Ishikawa (cell line): ENCODE data around the gene TGM2.

Source experiments
- CREB1 ChIP-seq: IDR thresholded peaks from 2 replicates; pipeline ENCODE4 v1.6.1; 2012; ENCODE audit warnings: low read depth
- EGR1 ChIP-seq: IDR thresholded peaks from 2 replicates; pipeline ENCODE4 v1.6.1; 2012
- EP300 ChIP-seq: IDR thresholded peaks from 2 replicates; pipeline ENCODE4 v1.6.1; 2012; ENCODE audit warnings: borderline replicate concordance
- FOXM1 ChIP-seq: IDR thresholded peaks from 2 replicates; pipeline ENCODE4 v1.6.1; 2012; ENCODE audit warnings: low read depth, borderline replicate concordance
- NFIC ChIP-seq: IDR thresholded peaks from 2 replicates; pipeline ENCODE4 v1.6.1; 2012
- RAD21 ChIP-seq: IDR thresholded peaks from 2 replicates; pipeline ENCODE4 v1.6.1; 2012; ENCODE audit warnings: low read depth
- TAF1 ChIP-seq: IDR thresholded peaks from 2 replicates; pipeline ENCODE4 v1.6.1; 2012; ENCODE audit warnings: low read depth, mild to moderate bottlenecking
- TEAD4 ChIP-seq: IDR thresholded peaks from 2 replicates; pipeline ENCODE4 v1.6.1; 2012
- YY1 ChIP-seq: IDR thresholded peaks from 2 replicates; pipeline ENCODE4 v1.6.1; 2012; ENCODE audit warnings: low read depth
- ZBTB7A ChIP-seq: IDR thresholded peaks from 2 replicates; pipeline ENCODE4 v1.6.1; 2012; ENCODE audit warnings: low read depth
- TF ChIP-seq, protein P1 (sequence below): IDR thresholded peaks from 2 replicates; pipeline ENCODE4 v1.6.1; 2012; ENCODE audit warnings: low read depth, mild to moderate bottlenecking
- TF ChIP-seq, protein P2 (sequence below): IDR thresholded peaks from 2 replicates; pipeline ENCODE4 v1.6.1; 2012
- TF ChIP-seq, protein P3 (sequence below): IDR thresholded peaks from 2 replicates; pipeline ENCODE4 v1.6.1; 2012

DNA sequence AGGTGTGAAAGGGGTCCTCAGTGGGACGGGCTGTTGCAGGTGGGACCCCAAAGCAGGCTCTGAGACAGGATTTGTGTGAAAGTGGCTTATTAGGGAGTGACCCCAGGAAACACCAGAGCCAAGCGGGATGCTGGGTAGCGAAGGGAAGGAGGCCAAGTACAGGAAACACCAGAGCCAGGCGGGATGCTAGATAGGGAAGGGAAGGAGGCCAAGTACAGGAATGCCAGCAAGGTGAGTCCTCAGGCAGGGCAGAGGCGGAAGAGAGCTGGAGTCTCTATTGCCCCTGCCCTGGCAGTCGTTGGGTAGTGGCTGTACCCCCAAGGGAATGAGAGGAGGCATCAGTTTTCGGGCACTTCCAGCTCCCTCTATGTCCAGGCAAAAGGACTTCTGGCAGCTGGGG, 30.5 kb upstream of the TGM2 start:
- TF ChIP-seq NFIC = no peak
- TF ChIP-seq ZBTB7A = no peak
- no peak for TF ChIP-seq RAD21
- TF ChIP-seq, protein P1, sequence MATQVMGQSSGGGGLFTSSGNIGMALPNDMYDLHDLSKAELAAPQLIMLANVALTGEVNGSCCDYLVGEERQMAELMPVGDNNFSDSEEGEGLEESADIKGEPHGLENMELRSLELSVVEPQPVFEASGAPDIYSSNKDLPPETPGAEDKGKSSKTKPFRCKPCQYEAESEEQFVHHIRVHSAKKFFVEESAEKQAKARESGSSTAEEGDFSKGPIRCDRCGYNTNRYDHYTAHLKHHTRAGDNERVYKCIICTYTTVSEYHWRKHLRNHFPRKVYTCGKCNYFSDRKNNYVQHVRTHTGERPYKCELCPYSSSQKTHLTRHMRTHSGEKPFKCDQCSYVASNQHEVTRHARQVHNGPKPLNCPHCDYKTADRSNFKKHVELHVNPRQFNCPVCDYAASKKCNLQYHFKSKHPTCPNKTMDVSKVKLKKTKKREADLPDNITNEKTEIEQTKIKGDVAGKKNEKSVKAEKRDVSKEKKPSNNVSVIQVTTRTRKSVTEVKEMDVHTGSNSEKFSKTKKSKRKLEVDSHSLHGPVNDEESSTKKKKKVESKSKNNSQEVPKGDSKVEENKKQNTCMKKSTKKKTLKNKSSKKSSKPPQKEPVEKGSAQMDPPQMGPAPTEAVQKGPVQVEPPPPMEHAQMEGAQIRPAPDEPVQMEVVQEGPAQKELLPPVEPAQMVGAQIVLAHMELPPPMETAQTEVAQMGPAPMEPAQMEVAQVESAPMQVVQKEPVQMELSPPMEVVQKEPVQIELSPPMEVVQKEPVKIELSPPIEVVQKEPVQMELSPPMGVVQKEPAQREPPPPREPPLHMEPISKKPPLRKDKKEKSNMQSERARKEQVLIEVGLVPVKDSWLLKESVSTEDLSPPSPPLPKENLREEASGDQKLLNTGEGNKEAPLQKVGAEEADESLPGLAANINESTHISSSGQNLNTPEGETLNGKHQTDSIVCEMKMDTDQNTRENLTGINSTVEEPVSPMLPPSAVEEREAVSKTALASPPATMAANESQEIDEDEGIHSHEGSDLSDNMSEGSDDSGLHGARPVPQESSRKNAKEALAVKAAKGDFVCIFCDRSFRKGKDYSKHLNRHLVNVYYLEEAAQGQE = no peak
- no peak for TF ChIP-seq TAF1
- TF ChIP-seq YY1 = no peak
- TF ChIP-seq EP300 = no peak
- no peak for TF ChIP-seq TEAD4
- TF ChIP-seq, protein P2, sequence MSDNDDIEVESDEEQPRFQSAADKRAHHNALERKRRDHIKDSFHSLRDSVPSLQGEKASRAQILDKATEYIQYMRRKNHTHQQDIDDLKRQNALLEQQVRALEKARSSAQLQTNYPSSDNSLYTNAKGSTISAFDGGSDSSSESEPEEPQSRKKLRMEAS = no peak
- TF ChIP-seq FOXM1 = no peak
- TF ChIP-seq EGR1 = no peak
- no peak for TF ChIP-seq CREB1
- TF ChIP-seq, protein P3, sequence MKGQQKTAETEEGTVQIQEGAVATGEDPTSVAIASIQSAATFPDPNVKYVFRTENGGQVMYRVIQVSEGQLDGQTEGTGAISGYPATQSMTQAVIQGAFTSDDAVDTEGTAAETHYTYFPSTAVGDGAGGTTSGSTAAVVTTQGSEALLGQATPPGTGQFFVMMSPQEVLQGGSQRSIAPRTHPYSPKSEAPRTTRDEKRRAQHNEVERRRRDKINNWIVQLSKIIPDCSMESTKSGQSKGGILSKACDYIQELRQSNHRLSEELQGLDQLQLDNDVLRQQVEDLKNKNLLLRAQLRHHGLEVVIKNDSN = no peak
